GM06990 (cell line): ENCODE measurements around the gene VPS33B.

Experiments
- DNase-seq: peaks from one replicate; pipeline ENCODE4 v3.0.0-alpha.2; 2011; ENCODE audit not compliant: insufficient read length; ENCODE audit errors: extremely low read depth
- H3K27me3 ChIP-seq: replicated peaks from 2 replicates; pipeline ENCODE4 v1.6.0; 2011; ENCODE audit warnings: low read length; ENCODE audit not compliant: control insufficient read depth, insufficient read depth
- H3K36me3 ChIP-seq: 2 replicates; pipeline ENCODE4 v1.5.1; 2011; ENCODE audit warnings: low read length; ENCODE audit not compliant: control insufficient read depth, insufficient read depth
- H3K4me3 ChIP-seq: replicated peaks from 2 replicates; pipeline ENCODE4 v1.5.1; 2011; ENCODE audit warnings: low read depth, mild to moderate bottlenecking, control low read depth, low read length
- CTCF ChIP-seq: IDR thresholded peaks from 2 replicates; pipeline ENCODE4 v1.5.1; 2011; ENCODE audit warnings: low read length, control low read depth, mild to moderate bottlenecking, inconsistent platforms; ENCODE audit not compliant: insufficient read depth, poor library complexity, severe bottlenecking

The VPS33B gene

GRCh38 chr15:90957031-90957790 is 65.2 kb downstream of the VPS33B start:
- no peaks in the 10 kb centered on the region for H3K27me3 ChIP-seq
- no peak for DNase-seq
- no peak for TF ChIP-seq CTCF
- peak overlapping the region; percentile 75 for H3K4me3 ChIP-seq
- H3K36me3 ChIP-seq = peaks cover 26% of the 10 kb centered on the region

GRCh38 chr15:90956274-90957030 is 65.9 kb downstream of the VPS33B start:
- Histone ChIP-seq H3K4me3 (peak overlapping the region; percentile 75), H3K36me3 (peaks cover 26% of the 10 kb centered on the region), H3K27me3 (no peaks in the 10 kb centered on the region)
- peak; percentile 90 for DNase-seq
- peak; percentile 53 for TF ChIP-seq CTCF

- Histone ChIP-seq H3K36me3 (peaks cover 27% of the 10 kb centered on the region), H3K4me3 (peak overlapping the region; percentile 75), H3K27me3 (no peaks in the 10 kb centered on the region)
- DNase-seq = no peak
- no peak for TF ChIP-seq CTCF
Measured at GRCh38 chr15:90955624-90956273, 66.6 kb downstream of the VPS33B start.

GRCh38 chr15:90954712-90955623 is 67.4 kb downstream of the VPS33B start, which contains the start of gene RCCD1:
RCCD1 (plus strand) TSS chr15:90954884; CDS start chr15:90956735, 1,851 bp downstream.
- DNase-seq = peak; percentile 94
- no peak for TF ChIP-seq CTCF
- peaks cover 28% of the 10 kb centered on the region for H3K36me3 ChIP-seq
- H3K27me3 ChIP-seq = no peaks in the 10 kb centered on the region
- peak within 1 kb of the TSS; percentile 75 for H3K4me3 ChIP-seq

- H3K27me3 ChIP-seq = no peaks in the 10 kb centered on the region
- DNase-seq = no peak
- H3K4me3 ChIP-seq = no peak overlapping the region
- H3K36me3 ChIP-seq = peaks cover 28% of the 10 kb centered on the region
- TF ChIP-seq CTCF = no peak
Measured at GRCh38 chr15:90953947-90954711, 68.3 kb downstream of the VPS33B start.
